ENCODE results near the gene FLT3. TPM values are rescaled to one million over a fixed set of nuclear protein-coding genes. Genes with fewer than 3 reads are reported as not detected.
"Not testable (repeated sequence)": the region's sequence is repeated elsewhere in the genome, so short reads cannot be mapped to it uniquely, and the experiment has no call there.

Gene FLT3
- total RNA-seq, 1 donor = not detected

- H3K4me3 ChIP-seq (ENCODE audit: low read depth, low read length) = no peak overlapping the region
- no peak for TF ChIP-seq CTCF (IDR thresholded peaks at IDR 0.05; ENCODE audit: insufficient read depth, low read depth, low read length)
- no peak for DNase-seq (ENCODE audit: low read depth)
Observed at GRCh38 chr13:28128030-28128429, 27.7 kb upstream of the FLT3 start.

- TF ChIP-seq CTCF (IDR thresholded peaks at IDR 0.05; ENCODE audit: insufficient read depth, low read depth, low read length) = no peak
- no peak overlapping the region for H3K4me3 ChIP-seq (ENCODE audit: low read depth, low read length)
- DNase-seq (ENCODE audit: low read depth) = no peak
Observed at GRCh38 chr13:28121224-28121623, 20.8 kb upstream of the FLT3 start.

GRCh38 chr13:28120317-28120716 lies 19.9 kb upstream of the FLT3 start:
- no peak for DNase-seq (ENCODE audit: low read depth)
- H3K4me3 ChIP-seq (ENCODE audit: low read depth, low read length) = no peak overlapping the region
- TF ChIP-seq CTCF (IDR thresholded peaks at IDR 0.05; ENCODE audit: insufficient read depth, low read depth, low read length) = no peak

- no peak for TF ChIP-seq CTCF (IDR thresholded peaks at IDR 0.05; ENCODE audit: insufficient read depth, low read depth, low read length)
- peak; percentile 22 for DNase-seq (ENCODE audit: low read depth)
- H3K4me3 ChIP-seq (ENCODE audit: low read depth, low read length) = no peak overlapping the region
Observed at GRCh38 chr13:28117689-28118377, 17.5 kb upstream of the FLT3 start.

GRCh38 chr13:28116736-28117135 lies 16.4 kb upstream of the FLT3 start:
- DNase-seq (ENCODE audit: low read depth) = no peak
- no peak overlapping the region for H3K4me3 ChIP-seq (ENCODE audit: low read depth, low read length)
- no peak for TF ChIP-seq CTCF (IDR thresholded peaks at IDR 0.05; ENCODE audit: insufficient read depth, low read depth, low read length)

GRCh38 chr13:28110414-28110813 lies 10.0 kb upstream of the FLT3 start:
- no peak for DNase-seq (ENCODE audit: low read depth)
- no peak overlapping the region for H3K4me3 ChIP-seq (ENCODE audit: low read depth, low read length)
- no peak for TF ChIP-seq CTCF (IDR thresholded peaks at IDR 0.05; ENCODE audit: insufficient read depth, low read depth, low read length)

- DNase-seq (ENCODE audit: low read depth) = no peak
- no peak for TF ChIP-seq CTCF (IDR thresholded peaks at IDR 0.05; ENCODE audit: insufficient read depth, low read depth, low read length)
- H3K4me3 ChIP-seq (ENCODE audit: low read depth, low read length) = no peak overlapping the region
Observed at GRCh38 chr13:28106976-28107375, 6.6 kb upstream of the FLT3 start.

GRCh38 chr13:28101886-28102285 lies 1.5 kb upstream of the FLT3 start:
- not testable (repeated sequence) for H3K4me3 ChIP-seq (ENCODE audit: low read depth, low read length); DNase-seq (ENCODE audit: low read depth)

All from fibroblast of villous mesenchyme (primary cell).